OCI-M1 (cell line): ENCODE data around the gene FTH1.

Experiments used
- DNase-seq: peaks from one replicate; lab custom pipeline; 2025; lab: John Stamatoyannopoulos, UW

The FTH1 gene

DNA sequence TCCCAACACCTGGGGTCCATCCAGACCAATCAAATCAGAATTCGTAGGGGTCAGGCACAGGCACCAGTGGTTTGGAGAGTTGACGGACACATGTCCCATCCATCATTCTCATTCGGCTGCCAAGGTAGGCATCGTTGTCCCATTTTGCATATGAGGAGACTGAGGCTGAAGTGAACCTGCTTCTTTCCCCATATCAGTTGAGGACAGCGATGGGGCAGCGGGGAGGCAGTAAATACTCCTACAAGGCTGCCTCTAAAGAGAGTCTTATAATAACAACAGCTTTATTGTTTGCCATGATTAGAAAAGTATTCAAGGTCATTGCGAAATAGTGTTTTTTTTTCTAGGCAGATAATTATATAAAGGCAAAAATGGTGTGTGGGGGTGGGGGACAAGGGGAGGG, 18.9 kb downstream of the FTH1 start:
- peak; percentile 15 for DNase-seq

- DNase-seq, result peak; percentile 92
Observed at GRCh38 chr11:61947486-61948210, 19.8 kb downstream of the FTH1 start.

DNA sequence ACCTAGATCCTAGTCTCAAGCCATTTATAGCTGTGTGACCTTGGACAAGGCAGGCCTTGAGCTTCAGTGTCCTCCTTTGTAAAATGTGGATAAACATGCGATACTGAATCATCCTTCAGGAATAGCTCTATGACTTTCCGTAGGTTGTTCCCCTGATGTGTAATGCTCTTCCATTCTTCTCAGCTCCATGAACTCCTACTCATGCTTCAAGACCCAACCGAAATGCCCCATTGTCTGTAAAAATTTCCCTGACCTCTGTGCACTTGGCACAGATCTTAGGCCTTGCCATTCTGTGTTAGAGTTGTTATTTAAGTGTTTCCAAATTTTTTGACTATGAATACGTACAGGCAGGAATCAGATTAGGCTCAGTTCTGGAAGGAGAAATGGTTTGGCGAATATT, 20.5 kb downstream of the FTH1 start:
- DNase-seq, result no peak

DNA sequence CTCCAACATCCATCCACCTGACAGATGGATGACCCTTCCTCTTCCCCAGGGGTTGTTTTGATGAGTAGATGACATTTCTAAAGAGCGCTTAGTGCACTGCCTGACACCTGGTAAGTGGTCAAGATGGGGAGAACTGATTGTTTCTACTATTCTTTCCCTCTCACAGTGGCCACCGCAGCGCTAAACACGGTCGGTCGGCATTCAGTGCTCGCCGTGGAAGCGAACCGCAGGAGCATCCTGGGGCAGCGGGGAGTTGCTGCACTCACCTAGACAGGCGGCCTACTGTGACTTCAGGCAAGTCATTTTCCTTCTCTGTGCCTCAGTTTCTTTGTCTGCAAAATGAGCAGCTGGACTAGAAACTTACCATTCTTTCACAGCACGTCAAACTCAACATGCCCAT, 22.2 kb downstream of the FTH1 start:
- no peak for DNase-seq

DNA sequence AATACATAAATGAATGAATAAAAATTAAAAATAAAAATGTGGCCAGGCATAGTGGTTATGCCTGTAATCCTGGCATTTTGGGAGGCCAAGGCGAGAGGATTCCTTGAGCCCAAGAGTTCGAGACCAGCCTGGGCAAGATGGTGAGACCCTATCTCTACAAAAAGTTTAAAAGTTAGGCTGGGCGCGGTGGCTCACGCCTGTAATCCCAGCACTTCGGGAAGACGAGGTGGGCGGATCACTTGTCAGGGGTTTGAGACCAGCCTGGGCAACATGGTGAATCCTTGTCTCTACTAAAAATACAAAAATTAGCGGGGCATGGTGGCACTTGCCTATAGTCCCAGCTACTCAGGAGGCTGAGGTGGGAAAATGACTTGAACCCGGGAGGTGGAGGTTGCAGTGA, 27.0 kb downstream of the FTH1 start:
- no peak for DNase-seq

- DNase-seq, result no peak
Observed at GRCh38 chr11:61935861-61936260, 31.6 kb downstream of the FTH1 start.

DNA sequence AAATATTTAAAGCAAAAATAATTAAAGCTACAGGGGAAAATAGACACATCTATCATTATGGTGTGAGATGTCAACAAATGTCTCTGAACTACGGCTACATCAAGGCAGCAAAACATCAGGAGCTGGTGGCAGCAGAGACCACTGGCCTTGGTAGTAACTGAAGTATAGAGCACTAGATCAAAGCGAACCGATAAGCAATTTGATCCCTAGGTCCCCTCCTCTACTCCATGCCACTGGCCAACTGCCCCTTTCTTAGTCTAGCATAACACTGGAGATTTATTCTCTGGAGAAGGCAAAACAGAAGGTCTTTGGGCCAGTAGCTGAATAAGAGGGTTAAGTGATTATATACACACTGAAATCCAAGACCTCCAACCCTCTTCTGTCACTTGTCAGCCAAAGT, 36.5 kb downstream of the FTH1 start:
- DNase-seq, result no peak

DNA sequence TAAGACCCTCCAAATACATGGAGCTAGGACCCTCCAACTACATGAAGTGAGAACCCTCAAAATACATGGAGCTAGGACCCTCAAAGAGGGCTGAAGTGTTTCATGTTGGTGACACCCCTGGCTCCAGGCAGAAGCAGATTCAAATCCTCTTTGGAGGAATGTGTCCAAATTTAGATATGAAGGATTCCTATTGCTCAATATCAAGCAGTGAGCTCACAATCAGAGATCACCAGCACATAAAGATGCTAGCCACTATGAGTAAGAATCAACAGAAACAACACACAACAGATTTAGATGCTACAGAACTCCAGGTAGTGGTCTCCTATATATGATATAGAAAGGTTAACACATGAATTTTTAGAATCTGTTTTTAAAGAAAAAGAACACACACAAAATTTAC, 38.8 kb downstream of the FTH1 start:
- no peak for DNase-seq

DNA sequence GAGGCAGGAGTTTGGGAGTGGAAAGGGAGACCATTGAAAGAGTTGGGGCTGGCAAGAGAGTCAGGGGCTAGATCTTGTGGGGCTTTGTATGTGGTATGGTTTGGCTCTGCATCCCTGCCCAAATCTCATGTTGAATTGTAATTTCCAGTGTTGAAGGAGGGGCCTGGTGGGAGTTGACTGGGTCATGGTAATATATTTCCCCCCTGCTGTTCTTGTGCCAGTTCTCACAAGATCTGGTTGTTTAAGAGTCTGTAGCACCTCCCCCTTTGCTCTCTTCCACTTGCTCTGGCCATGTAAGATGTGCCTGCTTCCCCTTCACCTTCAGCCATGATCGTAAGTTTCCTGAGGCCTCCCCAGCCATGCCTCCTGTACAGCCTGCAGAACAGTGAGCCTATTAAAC, 39.9 kb downstream of the FTH1 start:
- DNase-seq, result no peak

DNA sequence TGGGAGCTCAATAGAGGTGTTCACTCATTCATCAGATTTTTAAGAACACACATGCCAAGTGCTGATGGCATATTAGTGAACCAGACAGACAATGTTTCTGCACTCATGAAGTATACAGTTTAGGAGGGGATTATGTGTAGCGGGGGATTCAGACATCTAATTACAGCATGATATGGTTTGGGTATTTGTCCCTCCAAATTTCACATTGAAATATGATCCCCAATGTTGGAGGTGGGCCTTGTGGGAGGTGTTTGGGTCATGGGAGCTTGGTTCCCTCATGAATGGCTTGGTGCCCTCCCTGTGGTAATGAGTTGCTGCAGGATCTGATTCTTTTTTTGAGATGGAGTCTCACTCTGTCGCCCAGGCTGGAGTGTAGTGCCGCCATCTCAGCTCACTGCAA, 41.2 kb downstream of the FTH1 start:
- DNase-seq, result no peak

GRCh38 chr11:61925736-61926135, 41.7 kb downstream of the FTH1 start:
- DNase-seq, result no peak

DNA sequence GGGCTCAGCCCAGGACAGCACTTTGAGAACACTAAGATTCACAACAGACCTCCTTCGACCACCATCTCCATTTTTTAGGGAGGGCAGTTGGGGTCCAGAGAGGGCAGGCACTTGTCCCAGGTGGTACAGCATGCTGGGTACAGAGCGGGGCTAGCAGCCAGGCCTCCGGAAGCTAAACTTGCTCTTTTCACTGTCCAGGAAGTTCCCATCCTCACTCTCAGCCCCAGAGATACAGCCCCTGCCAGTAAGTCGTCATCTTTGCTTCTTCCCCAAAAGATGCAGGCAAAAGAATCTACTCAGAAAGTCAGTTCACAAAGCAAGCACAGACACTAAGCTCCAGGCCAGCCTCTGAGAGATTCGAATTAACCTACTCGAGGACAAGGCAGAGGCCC, 43.4 kb downstream of the FTH1 start:
- no peak for DNase-seq

DNA sequence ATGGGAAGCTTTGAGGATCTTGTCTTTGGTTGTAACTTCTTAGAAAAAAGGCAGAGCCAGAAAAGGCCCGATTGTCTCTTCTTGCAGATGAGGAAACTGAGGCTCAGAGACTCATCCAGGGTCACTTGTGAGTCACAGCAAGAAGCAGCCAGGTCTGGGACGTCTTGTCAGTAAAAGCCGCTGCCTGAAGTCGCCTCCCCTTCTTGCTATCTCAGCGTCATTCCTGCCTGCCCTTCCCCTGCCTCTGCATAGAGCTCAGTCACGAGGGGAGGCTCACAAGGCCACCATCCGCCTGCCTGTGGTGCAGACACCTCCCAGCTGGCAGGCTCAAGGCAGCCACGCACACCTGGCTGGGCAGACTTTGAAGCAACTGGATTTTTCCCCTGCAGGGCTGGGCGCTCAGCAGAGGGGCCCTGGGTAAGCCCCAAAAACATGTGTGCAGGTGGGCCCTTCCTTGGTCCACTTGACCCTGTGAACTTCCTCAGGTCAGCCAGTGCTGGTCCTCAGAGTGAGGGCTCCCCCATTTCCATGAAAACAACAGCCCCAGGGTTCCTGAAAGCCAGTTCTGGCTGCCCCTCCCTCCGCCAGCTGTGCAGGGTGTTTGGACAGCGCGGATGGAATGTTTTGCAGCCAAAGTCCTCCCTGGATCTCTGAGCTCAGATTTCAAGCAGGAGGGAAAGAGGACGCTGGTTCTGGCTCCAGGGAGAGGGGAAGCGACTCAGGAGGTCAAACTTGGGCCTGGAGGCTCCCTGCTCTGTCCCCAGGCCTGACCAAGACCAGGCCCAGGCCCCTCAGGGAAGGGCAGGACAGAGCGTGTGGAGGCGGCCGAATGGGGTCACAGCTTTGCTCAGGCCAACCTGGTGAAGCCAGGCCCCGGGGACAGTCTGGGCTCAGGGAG, 44.0 kb downstream of the FTH1 start:
- peak; percentile 60 for DNase-seq

GRCh38 chr11:61922539-61922938, 44.9 kb downstream of the FTH1 start:
- DNase-seq, result peak; percentile 44

- no peak for DNase-seq
Observed at GRCh38 chr11:61921446-61921845, 46.0 kb downstream of the FTH1 start.

GRCh38 chr11:61919705-61920631, 47.5 kb downstream of the FTH1 start:
- peak; percentile 44 for DNase-seq

GRCh38 chr11:61918938-61919704, 48.3 kb downstream of the FTH1 start:
- DNase-seq, result peak; percentile 46

- no peak for DNase-seq
Observed at GRCh38 chr11:61918251-61918937, 49.0 kb downstream of the FTH1 start.

GRCh38 chr11:61917334-61918109, 49.9 kb downstream of the FTH1 start, which contains the start of gene RAB3IL1:
RAB3IL1 (minus strand) TSS chr11:61917566; CDS start chr11:61917367, 199 bp downstream.
- peak; percentile 37 for DNase-seq

- no peak for DNase-seq
Observed at GRCh38 chr11:61916737-61917333, 50.6 kb downstream of the FTH1 start.
